Activated CD8-positive, alpha-beta memory T cell treated with anti-CD3 and anti-CD28 coated beads for 48 hours (primary cell): ENCODE results near the gene FABP7.

ENCODE experiments used
- DNase-seq, 3 experiments: peaks; one replicate each; pipeline ENCODE4 v3.0.0-alpha.2; 2020; ENCODE audit warnings: low read depth in 2 of 3, low spot score in 2 of 3

The FABP7 gene

DNA sequence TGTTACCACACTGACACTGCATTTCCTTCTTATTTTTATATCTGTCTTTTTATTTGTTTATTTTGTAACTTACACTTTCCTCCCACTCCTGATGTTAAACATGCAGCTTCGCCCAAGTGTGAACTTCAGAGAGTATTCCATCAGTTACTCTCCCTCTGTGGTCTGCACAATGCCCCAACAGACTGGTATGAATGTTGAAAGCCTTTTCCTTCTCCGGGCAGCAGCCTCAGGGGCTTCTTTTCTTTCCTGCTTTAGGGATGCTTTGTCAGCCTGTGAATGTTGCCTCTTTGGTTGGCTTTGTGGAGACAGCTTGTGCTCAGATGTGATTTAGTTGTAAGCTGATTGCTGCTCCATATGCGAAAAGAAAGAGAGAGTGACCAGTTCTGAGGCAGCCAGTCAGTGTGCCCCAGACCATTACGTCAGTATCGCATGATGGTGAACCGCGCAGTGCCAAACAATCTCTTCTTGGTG is 53.5 kb downstream of the FABP7 start:
- no peak for DNase-seq
